K562 (cell line): ENCODE measurements around the gene PDE11A. TPM values are rescaled to one million over a fixed set of nuclear protein-coding genes. Genes with fewer than 3 reads are reported as not detected.
A peak's percentile ranks its signal among the peaks of the same experiment; 100 is the strongest.

ENCODE experiments used
- ATAC-seq: fragments of 200-7000 bp; cut with Tn5 transposase; 3 replicates; pipeline ENCODE4 v1.9.1; 2020; ENCODE audit warnings: moderate library complexity
- BruUV-seq: library from RNA; stranded (reverse); fragments of 400-500 nt; replicated peaks from 2 replicates; lab custom pipeline; 2021; lab: Mats Ljungman, UMichigan
- CTCF ChIA-PET: fragments of 300-600 bp; formaldehyde crosslinking; extraction: SDS; loops from one replicate; lab custom pipeline; 2021; ENCODE audit warnings: low intra/inter-chr PET ratio; lab: Yijun Ruan, JAX
- POLR2A ChIA-PET: fragments of 300-600, 350-650 bp; sonication (Branson Sonifier 250); formaldehyde crosslinking; extraction: SDS; loops from one replicate; lab custom pipeline; 2021; ENCODE audit warnings: antibody characterized with exemption, inconsistent platforms; lab: Yijun Ruan, JAX
- DNase-seq, 4 experiments: peaks; one replicate each; pipeline versions ENCODE4 v3.0.0 to v3.0.0-alpha.2; 2011 to 2018; ENCODE audit warnings: low spot score in 3 of 4, mixed read lengths in 3 of 4; ENCODE audit errors: extremely low read depth in 1 of 4
- FAIRE-seq: peaks from 2 replicates; lab custom pipeline; 2011; peaks lifted over from hg19 to GRCh38; lab: Jason Lieb, UNC
- H2AFZ ChIP-seq: 2 replicates; pipeline ENCODE4 v1.6.0; 2011; ENCODE audit warnings: low read depth, low read length, control low read depth, inconsistent platforms
- H3K27ac ChIP-seq: fragments of 200-600 bp; 3 replicates; pipeline ENCODE4 v1.8.0; 2011; ENCODE audit warnings: low read depth, mild to moderate bottlenecking, control low read depth, inconsistent platforms, low read length, moderate library complexity, mixed read lengths; ENCODE audit errors: extremely low read depth
- H3K27me3 ChIP-seq, 2 experiments: fragments of 300-600 bp in 1 of 2; 2 replicates in 1 of 2; 3 replicates in 1 of 2; pipeline versions ENCODE4 v1.6.0 to v1.8.0; 2011; ENCODE audit warnings: inconsistent platforms in 2 of 2, low read length in 2 of 2, mild to moderate bottlenecking in 1 of 2, mixed read lengths in 1 of 2, moderate library complexity in 1 of 2; ENCODE audit not compliant: control insufficient read depth in 2 of 2, insufficient read depth in 2 of 2
- H3K36me3 ChIP-seq: fragments of 300-600 bp; 3 replicates; pipeline ENCODE4 v1.8.0; 2011; ENCODE audit warnings: mild to moderate bottlenecking, low read length, inconsistent platforms; ENCODE audit not compliant: control insufficient read depth, insufficient read depth
- H3K4me1 ChIP-seq, 2 experiments: fragments of 200-600 bp in 1 of 2; replicated peaks in 1 of 2; 2 replicates in 1 of 2; 3 replicates in 1 of 2; pipeline versions ENCODE4 v1.5.1 to v1.8.0; 2011; ENCODE audit warnings: inconsistent platforms in 2 of 2, low read length in 2 of 2, mild to moderate bottlenecking in 1 of 2, mixed read lengths in 1 of 2, moderate library complexity in 1 of 2; ENCODE audit not compliant: control insufficient read depth in 2 of 2, insufficient read depth in 2 of 2
- H3K4me2 ChIP-seq: 2 replicates; pipeline ENCODE4 v1.6.1; 2011; ENCODE audit warnings: low read length, control low read depth, inconsistent platforms, mixed read lengths; ENCODE audit not compliant: insufficient read depth
- H3K4me3 ChIP-seq: fragments of 200-600 bp; sonication (generic), shearing (Covaris generic); 2 replicates; pipeline ENCODE4 v1.5.1; 2016; ENCODE audit warnings: control low read depth, inconsistent platforms
- H3K79me2 ChIP-seq: fragments of 200-600 bp; 3 replicates; pipeline ENCODE4 v1.8.0; 2011; ENCODE audit warnings: low read length, inconsistent platforms; ENCODE audit not compliant: control insufficient read depth, insufficient read depth
- H3K9ac ChIP-seq, 2 experiments: 2 replicates each; pipeline versions ENCODE4 v1.6.0 to v1.6.1; 2011; ENCODE audit warnings: low read depth in 2 of 2, low read length in 2 of 2, control low read depth in 1 of 2, inconsistent platforms in 1 of 2, mild to moderate bottlenecking in 1 of 2, mixed read lengths in 1 of 2; ENCODE audit not compliant: insufficient read depth in 1 of 2
- H3K9me1 ChIP-seq: one replicate; pipeline ENCODE4 v1.6.0; 2011; ENCODE audit warnings: inconsistent platforms, mild to moderate bottlenecking, low read length, moderate library complexity; ENCODE audit not compliant: control insufficient read depth, insufficient read depth
- H3K9me3 ChIP-seq: replicated peaks from 2 replicates; pipeline ENCODE4 v1.5.1; 2011; ENCODE audit warnings: low read depth, low read length, inconsistent platforms; ENCODE audit not compliant: control insufficient read depth, insufficient read depth
- H4K20me1 ChIP-seq: replicated peaks from 2 replicates; pipeline ENCODE4 v1.6.1; 2011; ENCODE audit warnings: low read length, inconsistent platforms, mixed read lengths; ENCODE audit not compliant: control insufficient read depth, insufficient read depth
- ARID3B ChIP-seq: fragments of 250-450 bp; sonication (Bioruptor Pico); IDR thresholded peaks from 2 replicates; pipeline ENCODE4 v1.4.0; 2020; ENCODE audit warnings: borderline replicate concordance
- C11orf30 ChIP-seq: fragments of 450-650 bp; IDR thresholded peaks from 2 replicates; pipeline ENCODE4 v1.6.1; 2016; ENCODE audit warnings: low read depth, mild to moderate bottlenecking
- CBX3 ChIP-seq, 2 experiments: IDR thresholded peaks; 1 replicate in 1 of 2; 2 replicates in 1 of 2; pipeline ENCODE4 v1.6.1; 2012; ENCODE audit warnings: inconsistent platforms in 2 of 2, low read length in 2 of 2, borderline replicate concordance in 1 of 2, control low read depth in 1 of 2
- HDGF ChIP-seq: fragments of 450-650 bp; IDR thresholded peaks from 2 replicates; pipeline ENCODE4 v1.6.1; 2016
- HINFP ChIP-seq: fragments of 450-650 bp; conservative IDR thresholded peaks from 2 replicates; pipeline ENCODE4 v1.6.1; 2016; ENCODE audit warnings: missing genetic modification characterization, low read depth, mild to moderate bottlenecking, control low read depth, missing compliant biosample characterization
- KDM1A ChIP-seq, 2 experiments: fragments of 450-650 bp; IDR thresholded peaks; 2 replicates each; pipeline ENCODE4 v1.6.1; 2016; ENCODE audit warnings: mild to moderate bottlenecking in 2 of 2
- RAD51 ChIP-seq: fragments of 450-650 bp; IDR thresholded peaks from 2 replicates; pipeline ENCODE4 v1.7.1; 2016; ENCODE audit warnings: low read depth, mild to moderate bottlenecking, borderline replicate concordance
- RCOR1 ChIP-seq, 2 experiments: IDR thresholded peaks; 2 replicates each; pipeline ENCODE4 v1.6.1; 2012; ENCODE audit warnings: low read depth in 2 of 2, low read length in 2 of 2, borderline replicate concordance in 1 of 2, improper control_type of control experiment in 1 of 2
- RHOXF2B ChIP-seq: fragments of 250-450 bp; sonication (Bioruptor Pico); conservative IDR thresholded peaks from 2 replicates; pipeline ENCODE4 v1.5.1; 2021
- USF1 ChIP-seq: sonication (generic); formaldehyde crosslinking; IDR thresholded peaks from 2 replicates; pipeline ENCODE4 v1.9.0; 2022; ENCODE audit warnings: mild to moderate bottlenecking, missing genetic modification reagents
- USF2 ChIP-seq: sonication (generic); formaldehyde crosslinking; IDR thresholded peaks from 2 replicates; pipeline ENCODE4 v1.5.0; 2020; ENCODE audit warnings: missing genetic modification reagents
- ZBTB9 ChIP-seq: fragments of 450-650 bp; formaldehyde crosslinking; IDR thresholded peaks from 2 replicates; pipeline ENCODE4 v1.4.0; 2020; ENCODE audit warnings: mild to moderate bottlenecking, moderate library complexity
- ZFP1 ChIP-seq: fragments of 450-650 bp; formaldehyde crosslinking; IDR thresholded peaks from 2 replicates; pipeline ENCODE4 v1.4.0; 2020; ENCODE audit warnings: mild to moderate bottlenecking, mixed read lengths
- whole genome bisulfite sequencing: fragments of 100-300 bp; shearing (Covaris generic); methylation state at CpG from one replicate; pipeline ENCODE4 v1.1.6; 2016; ENCODE audit warnings: low coverage, mixed read lengths; ENCODE audit not compliant: insufficient coverage; ENCODE audit errors: missing lambda C conversion rate; 5-methylcytosine and 5-hydroxymethylcytosine counted together
- in situ Hi-C: fragments of 300-500 bp; cut with MboI; formaldehyde crosslinking; loops from 4 replicates; pipeline ENCODE4 v1.15.0; 2018; ENCODE audit warnings: inconsistent platforms, mixed read lengths
- intact Hi-C: fragments of 100-400 bp; cut with micrococcal nuclease; formaldehyde crosslinking; loops from 2 replicates; pipeline ENCODE4 v1.14.2; 2022
- polyA plus RNA-seq, 8 experiments: library from polyadenylated mRNA; depleted of rRNA in 4 of 8; stranded (reverse) in 5 of 8; unstranded in 3 of 8; fragments of >200 nt; fragmentation: Nextera tagmentation in 2 of 8; fragmentation: Illumina TruSeq in 1 of 8; extraction: Ambion mirVana in 2 of 8; extraction: Trizol in 1 of 8; gene quantifications; 2 replicates each; pipeline versions ENCODE4 v1.2.1 to v1.2.3, GENCODE V29; 2011 to 2014; ENCODE audit warnings: inconsistent platforms in 1 of 8, missing spikeins in 1 of 8
- total RNA-seq, 7 experiments: library from RNA; depleted of rRNA in 6 of 7; stranded (reverse); fragments of >200 nt in 6 of 7; fragmentation: Illumina TruSeq in 2 of 7; extraction: Trizol in 2 of 7; gene quantifications; 2 replicates each; pipeline versions ENCODE4 v1.2.1 to v1.2.3, GENCODE V29; 2011 to 2021; ENCODE audit warnings: low replicate concordance in 1 of 7

Gene PDE11A
- total and polyA plus RNA-seq, 9 of the 15 experiments (the other 6 are each of a cell fraction or from before 2014, with no cell fraction given): 3.2 to 22.1 (median 5.7) TPM

- Histone ChIP-seq H3K4me2 (no peak overlapping the region), H3K4me3 (no peak overlapping the region), H4K20me1 (no peaks in the 10 kb centered on the region), H3K9ac (no peak overlapping the region), H3K79me2 (no peaks in the 10 kb centered on the region), H3K36me3 (no peaks in the 10 kb centered on the region), H3K9me3 (no peaks in the 10 kb centered on the region), H3K27ac (no peak overlapping the region), H3K4me1 (no peaks in the 10 kb centered on the region), H3K9me1 (no peaks in the 10 kb centered on the region), H3K27me3 (no peaks in the 10 kb centered on the region; a peak in 1 of 5 replicates), H2AFZ (peak overlapping the region; percentile 29; the same call in 1 of the 2 replicates)
- DNase-seq (peak in 1 of 4 experiments; percentile 43), ATAC-seq (peak; percentile 75), FAIRE-seq (peak; percentile 67)
- WGBS: 41% methylated on average over 9 of the region's 9 CpGs
- CTCF ChIA-PET: no interaction called here
- in situ Hi-C loops: no loop called here
- POLR2A ChIA-PET: no interaction called here
- BruUV-seq: no TSS peak
- intact Hi-C loops: no loop called here
- TF ChIP-seq RCOR1 (IDR thresholded peaks at IDR 0.05; ENCODE audit: borderline replicate concordance in 1 of 2, low read depth in 2 of 2, low read length in 2 of 2) (0 out of 4 replicates have a peak, but pooled peaks of 1 of the 2 experiments have one; percentile 23), USF1 (0 out of 2 replicates have a peak, but pooled peaks have one; percentile 14), ARID3B (CRISPR knock-in tag) (no peak), HDGF (no peak), ZBTB9 (CRISPR knock-in tag) (no peak), KDM1A (IDR thresholded peaks at IDR 0.05) (peak; percentile 11 to 34; a peak in 1 of 4 replicates), CBX3 (IDR thresholded peaks at IDR 0.05; ENCODE audit: borderline replicate concordance in 1 of 2, low read length in 2 of 2) (0 out of 3 replicates have a peak, but pooled peaks of 1 of the 2 experiments have one; percentile 18), USF2 (CRISPR knock-in tag) (peak; percentile 40; the same call in 1 of the 2 replicates), ZFP1 (CRISPR knock-in tag) (no peak), HINFP (tag) (no peak), RAD51 (peak; percentile 69), RHOXF2B (CRISPR knock-in tag) (no peak), C11orf30 (peak; percentile 52; the same call in 1 of the 2 replicates)
Observed at GRCh38 chr2:177673602-177674595, 398.7 kb downstream of the PDE11A start.
